Measurements from ENCODE around the gene XPR1.
"Not testable (repeated sequence)": the region's sequence is repeated elsewhere in the genome, so short reads cannot be mapped to it uniquely, and the experiment has no call there.

Gene XPR1

GRCh38 chr1:180785887-180786286 lies 154.1 kb downstream of the XPR1 start:
- no peak overlapping the region for H3K4me3 ChIP-seq (replicated peaks in 1 of 2; ENCODE audit: low read depth in 2 of 2, low read length in 2 of 2)
- no peak for DNase-seq (ENCODE audit: low read depth in 2 of 2)
- no peak for TF ChIP-seq CTCF (IDR thresholded peaks at IDR 0.05; ENCODE audit: low read depth, low read length)

- no peak for DNase-seq (ENCODE audit: low read depth in 2 of 2)
- TF ChIP-seq CTCF (IDR thresholded peaks at IDR 0.05; ENCODE audit: low read depth, low read length): no peak
- no peak overlapping the region for H3K4me3 ChIP-seq (replicated peaks in 1 of 2; ENCODE audit: low read depth in 2 of 2, low read length in 2 of 2)
Measured at GRCh38 chr1:180786624-180787023, 154.8 kb downstream of the XPR1 start.

GRCh38 chr1:180787628-180788307 lies 155.9 kb downstream of the XPR1 start:
- no peak for TF ChIP-seq CTCF (IDR thresholded peaks at IDR 0.05; ENCODE audit: low read depth, low read length)
- H3K4me3 ChIP-seq (replicated peaks in 1 of 2; ENCODE audit: low read depth in 2 of 2, low read length in 2 of 2): no peak overlapping the region
- DNase-seq (ENCODE audit: low read depth in 2 of 2): no peak

- no peak overlapping the region for H3K4me3 ChIP-seq (replicated peaks in 1 of 2; ENCODE audit: low read depth in 2 of 2, low read length in 2 of 2)
- DNase-seq (ENCODE audit: low read depth in 2 of 2): no peak
- TF ChIP-seq CTCF (IDR thresholded peaks at IDR 0.05; ENCODE audit: low read depth, low read length): no peak
Measured at GRCh38 chr1:180789460-180789859, 157.6 kb downstream of the XPR1 start.

- not testable (repeated sequence) for DNase-seq (ENCODE audit: low read depth in 2 of 2); H3K4me3 ChIP-seq (replicated peaks in 1 of 2; ENCODE audit: low read depth in 2 of 2, low read length in 2 of 2)
Measured at GRCh38 chr1:180791152-180791551, 159.3 kb downstream of the XPR1 start.

- DNase-seq (ENCODE audit: low read depth in 2 of 2): peak in 1 of 2 donors; percentile 55
- TF ChIP-seq CTCF (IDR thresholded peaks at IDR 0.05; ENCODE audit: low read depth, low read length): no peak
- no peak overlapping the region for H3K4me3 ChIP-seq (replicated peaks in 1 of 2; ENCODE audit: low read depth in 2 of 2, low read length in 2 of 2)
Measured at GRCh38 chr1:180791806-180792205, 160.0 kb downstream of the XPR1 start.

- TF ChIP-seq CTCF (IDR thresholded peaks at IDR 0.05; ENCODE audit: low read depth, low read length): no peak
- H3K4me3 ChIP-seq (replicated peaks in 1 of 2; ENCODE audit: low read depth in 2 of 2, low read length in 2 of 2): no peak overlapping the region
- DNase-seq (ENCODE audit: low read depth in 2 of 2): peak in 1 of 2 donors; percentile 26
Measured at GRCh38 chr1:180793451-180793850, 161.6 kb downstream of the XPR1 start.

Measured in cardiac fibroblast (primary cell).